KOPT-K1 (cell line): ENCODE results near the gene LRBA.
"Not testable (repeated sequence)": the region's sequence is repeated elsewhere in the genome, so short reads cannot be mapped to it uniquely, and the experiment has no call there.

Source experiments
- H3K27ac ChIP-seq: fragments of 200-600 bp; sonication (generic); 2 replicates; pipeline ENCODE4 v1.5.1; 2016; ENCODE audit warnings: antibody characterized with exemption, mild to moderate bottlenecking, low read depth, low read length; ENCODE audit not compliant: poor library complexity, severe bottlenecking
- H3K36me3 ChIP-seq: fragments of 200-600 bp; sonication (generic); 2 replicates; pipeline ENCODE4 v1.5.1; 2017; ENCODE audit warnings: antibody characterized with exemption, mild to moderate bottlenecking, low read length, moderate library complexity; ENCODE audit not compliant: insufficient read depth
- H3K9me3 ChIP-seq: fragments of 200-600 bp; sonication (generic); 2 replicates; pipeline ENCODE4 v1.5.1; 2017; ENCODE audit warnings: antibody characterized with exemption, low read length, mild to moderate bottlenecking; ENCODE audit not compliant: insufficient read depth, poor library complexity, severe bottlenecking

LRBA gene

GRCh38 chr4:150949342-150949741 is 65.7 kb downstream of the LRBA start:
- no peaks in the 10 kb centered on the region for H3K9me3 ChIP-seq
- no peak overlapping the region for H3K27ac ChIP-seq
- H3K36me3 ChIP-seq = no peaks in the 10 kb centered on the region

GRCh38 chr4:150948710-150949109 is 66.4 kb downstream of the LRBA start:
- Histone ChIP-seq H3K36me3 (no peaks in the 10 kb centered on the region), H3K9me3 (no peaks in the 10 kb centered on the region), H3K27ac (no peak overlapping the region)

GRCh38 chr4:150948074-150948473 is 67.0 kb downstream of the LRBA start:
- no peak overlapping the region for H3K27ac ChIP-seq
- H3K9me3 ChIP-seq = no peaks in the 10 kb centered on the region
- no peaks in the 10 kb centered on the region for H3K36me3 ChIP-seq

- Histone ChIP-seq H3K9me3 (no peaks in the 10 kb centered on the region), H3K36me3 (no peaks in the 10 kb centered on the region), H3K27ac (no peak overlapping the region)
Observed at GRCh38 chr4:150944660-150945059, 70.4 kb downstream of the LRBA start.

- H3K9me3 ChIP-seq = no peaks in the 10 kb centered on the region
- no peaks in the 10 kb centered on the region for H3K36me3 ChIP-seq
- H3K27ac ChIP-seq = no peak overlapping the region
Observed at GRCh38 chr4:150943818-150944217, 71.3 kb downstream of the LRBA start.

GRCh38 chr4:150943126-150943525 is 72.0 kb downstream of the LRBA start:
- no peaks in the 10 kb centered on the region for H3K9me3 ChIP-seq
- H3K27ac ChIP-seq = no peak overlapping the region
- no peaks in the 10 kb centered on the region for H3K36me3 ChIP-seq

GRCh38 chr4:150942539-150942938 is 72.5 kb downstream of the LRBA start:
- Histone ChIP-seq H3K27ac (no peak overlapping the region), H3K9me3 (no peaks in the 10 kb centered on the region), H3K36me3 (no peaks in the 10 kb centered on the region)

- H3K27ac ChIP-seq = no peak overlapping the region
- no peaks in the 10 kb centered on the region for H3K36me3 ChIP-seq
- H3K9me3 ChIP-seq = no peaks in the 10 kb centered on the region
Observed at GRCh38 chr4:150940123-150940522, 75.0 kb downstream of the LRBA start.

- no peaks in the 10 kb centered on the region for H3K36me3 ChIP-seq
- H3K27ac ChIP-seq = no peak overlapping the region
- no peaks in the 10 kb centered on the region for H3K9me3 ChIP-seq
Observed at GRCh38 chr4:150939530-150939929, 75.6 kb downstream of the LRBA start.

GRCh38 chr4:150938873-150939499 is 76.1 kb downstream of the LRBA start:
- Histone ChIP-seq H3K9me3 (no peaks in the 10 kb centered on the region), H3K27ac (no peak overlapping the region), H3K36me3 (no peaks in the 10 kb centered on the region)

GRCh38 chr4:150938417-150938816 is 76.7 kb downstream of the LRBA start:
- Histone ChIP-seq H3K27ac (no peak overlapping the region), H3K36me3 (no peaks in the 10 kb centered on the region), H3K9me3 (no peaks in the 10 kb centered on the region)

- no peaks in the 10 kb centered on the region for H3K9me3 ChIP-seq
- H3K27ac ChIP-seq = no peak overlapping the region
- H3K36me3 ChIP-seq = no peaks in the 10 kb centered on the region
Observed at GRCh38 chr4:150934022-150934421, 81.1 kb downstream of the LRBA start.

- no peak overlapping the region for H3K27ac ChIP-seq
- no peaks in the 10 kb centered on the region for H3K36me3 ChIP-seq
- no peaks in the 10 kb centered on the region for H3K9me3 ChIP-seq
Observed at GRCh38 chr4:150931796-150932195, 83.3 kb downstream of the LRBA start.

GRCh38 chr4:150931005-150931404 is 84.1 kb downstream of the LRBA start:
- Histone ChIP-seq H3K9me3 (no peaks in the 10 kb centered on the region), H3K27ac (no peak overlapping the region), H3K36me3 (no peaks in the 10 kb centered on the region)

- peaks cover 13% of the 10 kb centered on the region for H3K36me3 ChIP-seq
- no peak overlapping the region for H3K27ac ChIP-seq
- H3K9me3 ChIP-seq = no peaks in the 10 kb centered on the region
Observed at GRCh38 chr4:150923945-150924344, 91.1 kb downstream of the LRBA start.

- peaks cover 30% of the 10 kb centered on the region for H3K36me3 ChIP-seq
- not testable (repeated sequence) for H3K27ac ChIP-seq, H3K9me3 ChIP-seq
Observed at GRCh38 chr4:150921486-150921885, 93.6 kb downstream of the LRBA start.
